HepG2 (cell line): ENCODE measurements around the gene ABHD13. TPM values are rescaled to one million over a fixed set of nuclear protein-coding genes. Genes with fewer than 3 reads are reported as not detected.

Experiments used
- ATAC-seq: fragments of 200-7000 bp; cut with Tn5 transposase; 3 replicates; pipeline ENCODE4 v1.9.1; 2020; ENCODE audit warnings: mild to moderate bottlenecking, moderate library complexity
- BruUV-seq: library from RNA; stranded (reverse); fragments of 400-500 nt; replicated peaks from 2 replicates; lab custom pipeline; 2021; lab: Mats Ljungman, UMichigan
- CTCF ChIA-PET: fragments of 300-600 bp; formaldehyde crosslinking; extraction: SDS; loops from one replicate; lab custom pipeline; 2021; ENCODE audit warnings: low total read pairs, inconsistent platforms, low intra/inter-chr PET ratio; lab: Yijun Ruan, JAX
- POLR2A ChIA-PET: fragments of 350-600 bp; sonication (Branson Sonifier 250); formaldehyde crosslinking; loops from one replicate; lab custom pipeline; 2020; ENCODE audit warnings: antibody characterized with exemption, inconsistent platforms; lab: Yijun Ruan, JAX
- DNase-seq: peaks from one replicate; pipeline ENCODE4 v3.0.0-alpha.2; 2015; ENCODE audit warnings: low spot score
- FAIRE-seq: peaks from 3 replicates; lab custom pipeline; 2011; peaks lifted over from hg19 to GRCh38; lab: Jason Lieb, UNC
- H2AFZ ChIP-seq: one replicate; pipeline ENCODE4 v1.6.1; 2011; ENCODE audit warnings: low read length, inconsistent platforms
- H3K27ac ChIP-seq: fragments of 300-600 bp; 3 replicates; pipeline ENCODE4 v1.8.0; 2011; ENCODE audit warnings: mixed run types, mild to moderate bottlenecking, mixed read lengths, low read length, inconsistent platforms; ENCODE audit not compliant: insufficient read depth; ENCODE audit errors: extremely low read length
- H3K27me3 ChIP-seq, 2 experiments: fragments of 200-600 bp in 1 of 2; 2 replicates in 1 of 2; 3 replicates in 1 of 2; pipeline versions ENCODE4 v1.6.0 to v1.8.0; 2011; ENCODE audit warnings: low read length in 2 of 2, mild to moderate bottlenecking in 2 of 2, moderate library complexity in 2 of 2, inconsistent platforms in 1 of 2; ENCODE audit not compliant: insufficient read depth in 2 of 2, control insufficient read depth in 1 of 2
- H3K36me3 ChIP-seq, 2 experiments: fragments of 200-600 bp in 1 of 2; replicated peaks in 1 of 2; 2 replicates in 1 of 2; 3 replicates in 1 of 2; pipeline versions ENCODE4 v1.5.1 to v1.8.0; 2011; ENCODE audit warnings: low read length in 2 of 2, inconsistent platforms in 1 of 2; ENCODE audit not compliant: insufficient read depth in 2 of 2, control insufficient read depth in 1 of 2
- H3K4me1 ChIP-seq: 2 replicates; pipeline ENCODE4 v1.5.1; 2012; ENCODE audit warnings: low read length, inconsistent platforms; ENCODE audit not compliant: insufficient read depth
- H3K4me2 ChIP-seq: 2 replicates; pipeline ENCODE4 v1.6.0; 2011; ENCODE audit warnings: low read depth, low read length, inconsistent platforms
- H3K4me3 ChIP-seq, 3 experiments: fragments of 200-600 bp in 1 of 3; sonication (generic), shearing (Covaris generic) in 1 of 3; replicated peaks in 1 of 3; 2 replicates each; pipeline ENCODE4 v1.5.1; 2011 to 2016; ENCODE audit warnings: low read length in 3 of 3, inconsistent platforms in 2 of 3, low read depth in 2 of 3, mild to moderate bottlenecking in 2 of 3, control low read depth in 1 of 3, mixed read lengths in 1 of 3; ENCODE audit not compliant: insufficient read depth in 1 of 3
- H3K79me2 ChIP-seq: one replicate; pipeline ENCODE4 v1.6.1; 2011; ENCODE audit warnings: low read length, inconsistent platforms; ENCODE audit not compliant: insufficient read depth
- H3K9ac ChIP-seq: 2 replicates; pipeline ENCODE4 v1.6.0; 2011; ENCODE audit warnings: mild to moderate bottlenecking, low read depth, low read length, inconsistent platforms; ENCODE audit not compliant: insufficient read depth
- H3K9me3 ChIP-seq: 2 replicates; pipeline ENCODE4 v1.5.1; 2012; ENCODE audit warnings: mild to moderate bottlenecking, low read length
- H4K20me1 ChIP-seq: 2 replicates; pipeline ENCODE4 v1.6.0; 2011; ENCODE audit warnings: inconsistent platforms, mild to moderate bottlenecking, low read length, moderate library complexity; ENCODE audit not compliant: insufficient read depth
- HES4 ChIP-seq: sonication (generic); formaldehyde crosslinking; IDR thresholded peaks from 2 replicates; pipeline ENCODE4 v1.9.0; 2021; ENCODE audit warnings: mild to moderate bottlenecking, missing genetic modification reagents, borderline replicate concordance
- HIVEP1 ChIP-seq: sonication (generic); formaldehyde crosslinking; IDR thresholded peaks from 2 replicates; pipeline ENCODE4 v1.4.0; 2020; ENCODE audit warnings: mild to moderate bottlenecking, missing genetic modification reagents
- KLF6 ChIP-seq: IDR thresholded peaks from 2 replicates; pipeline ENCODE4 v1.8.0; 2016; ENCODE audit warnings: missing biosample characterization, missing genetic modification reagents
- MEIS2 ChIP-seq: sonication (generic); formaldehyde crosslinking; IDR thresholded peaks from 2 replicates; pipeline ENCODE4 v1.9.0; 2021; ENCODE audit warnings: mild to moderate bottlenecking, missing genetic modification reagents
- PCBP2 ChIP-seq: fragments of 200-400 bp; formaldehyde crosslinking; optimal IDR thresholded peaks from 2 replicates; pipeline ENCODE3; 2018; ENCODE audit warnings: low read length, low read depth; ENCODE audit not compliant: poor library complexity, severe bottlenecking
- SP1 ChIP-seq, 2 experiments: fragments of 450-650 bp in 1 of 2; sonication (generic) in 1 of 2; formaldehyde crosslinking in 1 of 2; IDR thresholded peaks; 2 replicates each; pipeline versions ENCODE4 v1.4.0 to v1.6.1; 2016 to 2020; ENCODE audit warnings: missing genetic modification reagents in 1 of 2
- TOE1 ChIP-seq: sonication (generic); formaldehyde crosslinking; IDR thresholded peaks from 2 replicates; pipeline ENCODE4 v1.4.0; 2020; ENCODE audit warnings: mild to moderate bottlenecking, missing genetic modification reagents
- ZKSCAN5 ChIP-seq: sonication (generic); formaldehyde crosslinking; IDR thresholded peaks from 2 replicates; pipeline ENCODE4 v1.5.1; 2020; ENCODE audit warnings: mild to moderate bottlenecking, missing genetic modification reagents
- ZNF337 ChIP-seq: sonication (generic); formaldehyde crosslinking; IDR thresholded peaks from 2 replicates; pipeline ENCODE4 v1.5.1; 2020; ENCODE audit warnings: missing genetic modification reagents, low read depth, mild to moderate bottlenecking, borderline replicate concordance
- ZNF33B ChIP-seq: sonication (generic); formaldehyde crosslinking; IDR thresholded peaks from 2 replicates; pipeline ENCODE4 v1.5.1; 2020; ENCODE audit warnings: mild to moderate bottlenecking, missing genetic modification reagents
- WGBS: methylation state at CpG from one replicate; pipeline ENCODE4 v1.1.6; 2017; ENCODE audit warnings: low lambda C conversion rate; 5-methylcytosine and 5-hydroxymethylcytosine counted together
- in situ Hi-C: cut with HindIII; loops from 2 replicates; pipeline ENCODE4 v1.10.0; 2017; ENCODE audit warnings: low pct_unique_long_range_greater_than_20kb; ENCODE audit not compliant: extremely low pct_ligation_motif_present
- intact Hi-C: fragments of 100-400 bp; cut with micrococcal nuclease; formaldehyde crosslinking; loops from one replicate; pipeline ENCODE4 v1.10.0; 2022; ENCODE audit not compliant: unreplicated experiment
- polyA plus RNA-seq, 8 experiments: library from polyadenylated mRNA; depleted of rRNA in 3 of 8; stranded (reverse) in 7 of 8; unstranded in 1 of 8; fragments of >200 nt; fragmentation: Illumina TruSeq in 4 of 8; extraction: Trizol in 4 of 8; gene quantifications; 2 replicates each; pipeline versions ENCODE4 v1.2.1 to v1.2.3, GENCODE V29; 2011 to 2016; ENCODE audit warnings: low read depth in 4 of 8, missing spikeins in 1 of 8, mixed read lengths in 1 of 8; ENCODE audit not compliant: insufficient read depth in 1 of 8
- total RNA-seq, 5 experiments: library from RNA; depleted of rRNA; stranded (reverse); fragments of >200 nt; fragmentation: Illumina TruSeq; extraction: Trizol; gene quantifications; 2 replicates each; pipeline ENCODE4 v1.2.3, GENCODE V29; 2016; ENCODE audit warnings: low read depth in 1 of 5
- TF ChIP-seq, protein P1 (sequence below): sonication (generic); formaldehyde crosslinking; conservative IDR thresholded peaks from 2 replicates; pipeline ENCODE4 v1.8.0; 2022; ENCODE audit warnings: mild to moderate bottlenecking, moderate library complexity, missing genetic modification reagents
- TF ChIP-seq, protein P2 (sequence below): sonication (generic); formaldehyde crosslinking; IDR thresholded peaks from 2 replicates; pipeline ENCODE4 v1.8.1; 2023; ENCODE audit warnings: mild to moderate bottlenecking, moderate library complexity, missing genetic modification reagents

ABHD13 gene
- total and polyA plus RNA-seq, 2 of the 13 experiments (the other 11 are each of a cell fraction or from before 2014, with no cell fraction given), result 4.3 to 6.2 TPM

GRCh38 chr13:108182652-108183051 is 35.5 kb upstream of the ABHD13 start:
- Histone ChIP-seq H3K27ac (no peak overlapping the region), H3K4me1 (no peaks in the 10 kb centered on the region)
- TF ChIP-seq ZNF337 (CRISPR knock-in tag), result no peak
- no peak for TF ChIP-seq HES4 (CRISPR knock-in tag)
- no peak for TF ChIP-seq TOE1
- no peak for TF ChIP-seq MEIS2 (CRISPR knock-in tag)
- TF ChIP-seq SP1 (IDR thresholded peaks at IDR 0.05), result no peak
- no peak for TF ChIP-seq SP1 (CRISPR knock-in tag; IDR thresholded peaks at IDR 0.05)
- TF ChIP-seq, protein P1, sequence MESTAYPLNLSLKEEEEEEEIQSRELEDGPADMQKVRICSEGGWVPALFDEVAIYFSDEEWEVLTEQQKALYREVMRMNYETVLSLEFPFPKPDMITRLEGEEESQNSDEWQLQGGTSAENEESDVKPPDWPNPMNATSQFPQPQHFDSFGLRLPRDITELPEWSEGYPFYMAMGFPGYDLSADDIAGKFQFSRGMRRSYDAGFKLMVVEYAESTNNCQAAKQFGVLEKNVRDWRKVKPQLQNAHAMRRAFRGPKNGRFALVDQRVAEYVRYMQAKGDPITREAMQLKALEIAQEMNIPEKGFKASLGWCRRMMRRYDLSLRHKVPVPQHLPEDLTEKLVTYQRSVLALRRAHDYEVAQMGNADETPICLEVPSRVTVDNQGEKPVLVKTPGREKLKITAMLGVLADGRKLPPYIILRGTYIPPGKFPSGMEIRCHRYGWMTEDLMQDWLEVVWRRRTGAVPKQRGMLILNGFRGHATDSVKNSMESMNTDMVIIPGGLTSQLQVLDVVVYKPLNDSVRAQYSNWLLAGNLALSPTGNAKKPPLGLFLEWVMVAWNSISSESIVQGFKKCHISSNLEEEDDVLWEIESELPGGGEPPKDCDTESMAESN (CRISPR knock-in tag), result no peak
- no peak for TF ChIP-seq KLF6 (CRISPR knock-in tag)
- TF ChIP-seq, all 625 proteins: peak for 0
- H3K4me2 ChIP-seq, result no peak overlapping the region
- 38% methylated on average over 3 of the region's 3 CpGs for WGBS
- no peak overlapping the region for H3K9ac ChIP-seq
- H3K9me3 ChIP-seq, result no peaks in the 10 kb centered on the region
- no peak for FAIRE-seq
- DNase-seq, result no peak
- ATAC-seq, result no peak
- H3K36me3 ChIP-seq, result no peaks in the 10 kb centered on the region
- H3K27me3 ChIP-seq, result no peaks in the 10 kb centered on the region
- no peaks in the 10 kb centered on the region for H3K79me2 ChIP-seq
- intact Hi-C loops, result no loop called here
- no TSS peak for BruUV-seq
- no peaks in the 10 kb centered on the region for H4K20me1 ChIP-seq
- no peak overlapping the region for H2AFZ ChIP-seq
- in situ Hi-C loops, result no loop called here
- CTCF ChIA-PET, result no interaction called here
- no peak overlapping the region for H3K4me3 ChIP-seq
- POLR2A ChIA-PET, result no interaction called here

DNA sequence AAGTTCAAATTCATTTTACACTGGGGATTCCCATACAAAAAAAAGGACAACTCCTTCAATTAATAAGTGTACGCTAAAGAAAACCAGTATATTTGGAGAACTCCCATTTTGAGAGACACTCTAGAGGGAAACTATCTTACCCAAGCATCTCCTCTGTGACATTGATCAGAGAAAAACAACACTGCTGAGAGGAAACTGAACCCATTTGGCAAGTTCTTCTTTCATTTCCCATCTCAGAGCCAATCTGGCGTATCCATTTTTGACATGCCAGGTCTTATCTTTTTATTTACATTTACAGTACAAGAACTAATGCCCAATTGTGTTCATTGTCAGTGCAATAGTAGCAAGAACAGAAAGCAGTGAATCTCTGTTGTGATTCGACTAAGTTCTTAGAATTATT is 33.0 kb upstream of the ABHD13 start:
- Histone ChIP-seq H3K36me3 (no peaks in the 10 kb centered on the region), H3K79me2 (no peaks in the 10 kb centered on the region), H3K9me3 (no peaks in the 10 kb centered on the region), H3K4me3 (no peak overlapping the region), H3K4me2 (no peak overlapping the region), H3K9ac (no peak overlapping the region), H3K27me3 (no peaks in the 10 kb centered on the region), H3K27ac (no peak overlapping the region), H2AFZ (no peak overlapping the region), H4K20me1 (no peaks in the 10 kb centered on the region), H3K4me1 (no peaks in the 10 kb centered on the region)
- no peak for ATAC-seq
- intact Hi-C loops (no loop called here), in situ Hi-C loops (no loop called here)
- BruUV-seq, result no TSS peak
- WGBS, result 17% methylated on average over 3 of the region's 3 CpGs
- no peak for DNase-seq
- FAIRE-seq, result no peak
- ChIA-PET CTCF (no interaction called here), POLR2A (no interaction called here)
- TF ChIP-seq, protein P2, sequence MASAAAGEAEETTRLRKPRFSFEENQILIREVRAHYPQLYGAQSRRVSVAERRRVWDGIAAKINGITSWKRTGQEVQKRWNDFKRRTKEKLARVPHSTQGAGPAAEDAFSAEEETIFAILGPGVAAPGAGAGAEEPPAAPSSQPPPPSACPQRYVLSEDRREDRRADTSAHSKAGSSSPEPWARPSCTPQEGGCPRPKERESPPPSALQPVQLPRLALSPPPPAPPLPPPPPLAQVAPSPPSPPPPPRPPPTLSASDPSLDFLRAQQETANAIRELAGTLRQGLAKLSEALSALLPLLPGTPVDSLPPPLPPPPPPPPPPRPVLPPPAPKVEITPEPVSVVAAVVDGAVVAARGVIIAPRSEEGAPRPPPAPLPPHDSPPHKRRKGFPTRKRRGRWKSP, result no peak
- no peak for TF ChIP-seq HIVEP1 (CRISPR knock-in tag)
- no peak for TF ChIP-seq PCBP2
- TF ChIP-seq ZKSCAN5 (CRISPR knock-in tag), result no peak
- no peak for TF ChIP-seq ZNF33B (CRISPR knock-in tag)
